HepG2 (cell line): ENCODE results near the gene PDXDC1. TPM values are rescaled to one million over a fixed set of nuclear protein-coding genes. Genes with fewer than 3 reads are reported as not detected.

Source experiments
- BRCA1 ChIP-seq: sonication (generic); formaldehyde crosslinking; IDR thresholded peaks from 2 replicates; pipeline ENCODE4 v1.4.0; 2020; ENCODE audit warnings: missing genetic modification reagents
- ETV5 ChIP-seq: IDR thresholded peaks from 2 replicates; pipeline ENCODE4 v1.6.1; 2018; ENCODE audit warnings: missing biosample characterization, missing genetic modification reagents, inconsistent platforms, borderline replicate concordance
- HMGA1 ChIP-seq: sonication (generic); formaldehyde crosslinking; conservative IDR thresholded peaks from 2 replicates; pipeline ENCODE4 v1.4.0; 2020; ENCODE audit warnings: missing genetic modification reagents
- HOXA5 ChIP-seq: sonication (generic); formaldehyde crosslinking; IDR thresholded peaks from 2 replicates; pipeline ENCODE4 v1.4.0; 2020; ENCODE audit warnings: missing genetic modification reagents
- KAT8 ChIP-seq: IDR thresholded peaks from 2 replicates; pipeline ENCODE4 v1.6.1; 2016; ENCODE audit warnings: missing genetic modification reagents, missing compliant biosample characterization
- MEIS2 ChIP-seq: sonication (generic); formaldehyde crosslinking; IDR thresholded peaks from 2 replicates; pipeline ENCODE4 v1.9.0; 2021; ENCODE audit warnings: mild to moderate bottlenecking, missing genetic modification reagents
- NR2F2 ChIP-seq: IDR thresholded peaks from 2 replicates; pipeline ENCODE4 v1.6.1; 2012; ENCODE audit warnings: low read depth, inconsistent platforms, borderline replicate concordance
- PTBP1 ChIP-seq: fragments of 200-400 bp; formaldehyde crosslinking; IDR thresholded peaks from 2 replicates; pipeline ENCODE4 v1.6.1; 2018; ENCODE audit warnings: low read length, low read depth; ENCODE audit not compliant: poor library complexity, severe bottlenecking
- RAD51 ChIP-seq: fragments of 450-650 bp; IDR thresholded peaks from 2 replicates; pipeline ENCODE4 v1.6.1; 2016; ENCODE audit warnings: borderline replicate concordance
- SRY ChIP-seq: sonication (generic); formaldehyde crosslinking; IDR thresholded peaks from 2 replicates; pipeline ENCODE4 v1.8.0; 2022; ENCODE audit warnings: mild to moderate bottlenecking, missing genetic modification reagents
- WIZ ChIP-seq: sonication (generic); formaldehyde crosslinking; IDR thresholded peaks from 2 replicates; pipeline ENCODE4 v1.5.1; 2020; ENCODE audit warnings: mild to moderate bottlenecking, missing genetic modification reagents
- ZBTB7A ChIP-seq: sonication (generic); formaldehyde crosslinking; IDR thresholded peaks from 2 replicates; pipeline ENCODE4 v1.8.0; 2022; ENCODE audit warnings: mild to moderate bottlenecking, missing genetic modification reagents
- ZFP36 ChIP-seq: fragments of 150-350 bp; IDR thresholded peaks from 2 replicates; pipeline ENCODE4 v1.6.1; 2018; ENCODE audit warnings: borderline replicate concordance, low read length, low read depth; ENCODE audit not compliant: partially characterized antibody
- ZNF256 ChIP-seq: sonication (generic); formaldehyde crosslinking; conservative IDR thresholded peaks from 2 replicates; pipeline ENCODE4 v1.4.0; 2020; ENCODE audit warnings: missing genetic modification reagents
- ZNF30 ChIP-seq: sonication (generic); formaldehyde crosslinking; IDR thresholded peaks from 2 replicates; pipeline ENCODE4 v1.5.0; 2020; ENCODE audit warnings: mild to moderate bottlenecking, missing genetic modification reagents
- ZNF543 ChIP-seq: sonication (generic); formaldehyde crosslinking; IDR thresholded peaks from 2 replicates; pipeline ENCODE4 v1.4.0; 2020; ENCODE audit warnings: mild to moderate bottlenecking, missing genetic modification reagents
- ZNF670 ChIP-seq: sonication (generic); formaldehyde crosslinking; IDR thresholded peaks from 2 replicates; pipeline ENCODE4 v1.8.0; 2022; ENCODE audit warnings: mild to moderate bottlenecking, missing genetic modification reagents, borderline replicate concordance
- polyA plus RNA-seq, 8 experiments: library from polyadenylated mRNA; depleted of rRNA in 3 of 8; stranded (reverse) in 7 of 8; unstranded in 1 of 8; fragments of >200 nt; fragmentation: Illumina TruSeq in 4 of 8; extraction: Trizol in 4 of 8; gene quantifications; 2 replicates each; pipeline versions ENCODE4 v1.2.1 to v1.2.3, GENCODE V29; 2011 to 2016; ENCODE audit warnings: low read depth in 4 of 8, missing spikeins in 1 of 8, mixed read lengths in 1 of 8; ENCODE audit not compliant: insufficient read depth in 1 of 8
- total RNA-seq, 5 experiments: library from RNA; depleted of rRNA; stranded (reverse); fragments of >200 nt; fragmentation: Illumina TruSeq; extraction: Trizol; gene quantifications; 2 replicates each; pipeline ENCODE4 v1.2.3, GENCODE V29; 2016; ENCODE audit warnings: low read depth in 1 of 5
- TF ChIP-seq, protein P1 (sequence below): sonication (generic); formaldehyde crosslinking; IDR thresholded peaks from 2 replicates; pipeline ENCODE4 v1.4.0; 2020; ENCODE audit warnings: mild to moderate bottlenecking, low read depth, missing genetic modification reagents
- TF ChIP-seq, protein P2 (sequence below): sonication (generic); formaldehyde crosslinking; IDR thresholded peaks from 2 replicates; pipeline ENCODE4 v1.4.0; 2020; ENCODE audit warnings: missing genetic modification reagents, borderline replicate concordance
- TF ChIP-seq, protein P3 (sequence below): sonication (generic); formaldehyde crosslinking; IDR thresholded peaks from 2 replicates; pipeline ENCODE4 v1.8.0; 2023; ENCODE audit warnings: mild to moderate bottlenecking, missing genetic modification reagents
- TF ChIP-seq, protein P4 (sequence below): IDR thresholded peaks from 2 replicates; pipeline ENCODE4 v1.6.1; 2016; ENCODE audit warnings: missing compliant biosample characterization, missing genetic modification reagents, borderline replicate concordance
- TF ChIP-seq, protein P5 (sequence below): sonication (generic); formaldehyde crosslinking; IDR thresholded peaks from 2 replicates; pipeline ENCODE4 v1.5.1; 2020; ENCODE audit warnings: mild to moderate bottlenecking, missing genetic modification reagents, borderline replicate concordance

PDXDC1 gene
- total and polyA plus RNA-seq, 2 of the 13 experiments (the other 11 are each of a cell fraction or from before 2014, with no cell fraction given): 133 to 169 TPM

DNA sequence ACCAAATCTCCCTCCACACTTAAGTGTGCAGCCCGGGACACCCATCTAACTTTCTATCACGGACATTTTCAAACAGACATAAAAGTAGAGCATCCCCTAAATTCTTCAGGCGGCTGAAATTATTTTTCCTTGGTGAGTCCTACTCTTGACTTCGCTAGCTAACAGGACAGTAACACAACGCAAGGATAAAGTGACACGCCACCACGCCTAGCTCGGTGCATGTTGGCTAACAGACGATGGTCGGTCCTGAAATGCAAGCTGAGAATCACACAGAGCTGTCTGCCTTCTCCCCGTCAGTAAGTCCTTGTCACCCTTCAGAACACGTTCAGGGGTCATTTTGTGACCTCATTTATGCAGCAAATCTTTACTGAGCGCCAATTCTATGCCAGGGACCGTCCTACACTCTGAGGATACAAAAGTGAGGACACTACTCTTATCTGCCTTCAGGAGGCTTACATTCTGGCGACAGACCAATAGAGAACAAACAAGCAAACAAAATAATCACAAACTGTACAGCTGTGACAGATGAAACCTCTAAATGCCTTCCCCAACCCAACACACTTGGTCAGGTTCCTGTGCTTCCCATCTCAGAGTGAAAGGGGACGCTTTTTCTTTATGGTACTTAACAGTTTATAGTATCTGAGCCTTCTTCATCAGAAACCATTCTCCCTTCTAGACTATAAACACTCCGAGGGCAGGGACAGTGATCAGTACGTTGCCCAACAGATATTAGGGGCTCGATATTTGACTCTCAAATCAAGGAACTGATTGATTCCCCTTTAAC is 79.7 kb downstream of the PDXDC1 start (continued):
- TF ChIP-seq, protein P1, sequence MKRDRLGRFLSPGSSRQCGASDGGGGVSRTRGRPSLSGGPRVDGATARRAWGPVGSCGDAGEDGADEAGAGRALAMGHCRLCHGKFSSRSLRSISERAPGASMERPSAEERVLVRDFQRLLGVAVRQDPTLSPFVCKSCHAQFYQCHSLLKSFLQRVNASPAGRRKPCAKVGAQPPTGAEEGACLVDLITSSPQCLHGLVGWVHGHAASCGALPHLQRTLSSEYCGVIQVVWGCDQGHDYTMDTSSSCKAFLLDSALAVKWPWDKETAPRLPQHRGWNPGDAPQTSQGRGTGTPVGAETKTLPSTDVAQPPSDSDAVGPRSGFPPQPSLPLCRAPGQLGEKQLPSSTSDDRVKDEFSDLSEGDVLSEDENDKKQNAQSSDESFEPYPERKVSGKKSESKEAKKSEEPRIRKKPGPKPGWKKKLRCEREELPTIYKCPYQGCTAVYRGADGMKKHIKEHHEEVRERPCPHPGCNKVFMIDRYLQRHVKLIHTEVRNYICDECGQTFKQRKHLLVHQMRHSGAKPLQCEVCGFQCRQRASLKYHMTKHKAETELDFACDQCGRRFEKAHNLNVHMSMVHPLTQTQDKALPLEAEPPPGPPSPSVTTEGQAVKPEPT: no peak
- 0 out of 2 replicates have a peak, but pooled peaks have one; percentile 30 for TF ChIP-seq BRCA1 (CRISPR knock-in tag)
- 0 out of 2 replicates have a peak, but pooled peaks have one; percentile 29 for TF ChIP-seq HOXA5 (CRISPR knock-in tag)
- TF ChIP-seq ZNF543 (CRISPR knock-in tag): no peak
- no peak for TF ChIP-seq MEIS2
- TF ChIP-seq ZBTB7A (CRISPR knock-in tag): no peak
- TF ChIP-seq WIZ (CRISPR knock-in tag): no peak
- TF ChIP-seq RAD51: no peak
- no peak for TF ChIP-seq ZFP36
- TF ChIP-seq KAT8 (CRISPR knock-in tag): no peak
- TF ChIP-seq, protein P2, sequence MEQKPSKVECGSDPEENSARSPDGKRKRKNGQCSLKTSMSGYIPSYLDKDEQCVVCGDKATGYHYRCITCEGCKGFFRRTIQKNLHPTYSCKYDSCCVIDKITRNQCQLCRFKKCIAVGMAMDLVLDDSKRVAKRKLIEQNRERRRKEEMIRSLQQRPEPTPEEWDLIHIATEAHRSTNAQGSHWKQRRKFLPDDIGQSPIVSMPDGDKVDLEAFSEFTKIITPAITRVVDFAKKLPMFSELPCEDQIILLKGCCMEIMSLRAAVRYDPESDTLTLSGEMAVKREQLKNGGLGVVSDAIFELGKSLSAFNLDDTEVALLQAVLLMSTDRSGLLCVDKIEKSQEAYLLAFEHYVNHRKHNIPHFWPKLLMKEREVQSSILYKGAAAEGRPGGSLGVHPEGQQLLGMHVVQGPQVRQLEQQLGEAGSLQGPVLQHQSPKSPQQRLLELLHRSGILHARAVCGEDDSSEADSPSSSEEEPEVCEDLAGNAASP (CRISPR knock-in tag): no peak
- TF ChIP-seq SRY (CRISPR knock-in tag): 0 out of 2 replicates have a peak, but pooled peaks have one; percentile 12
- no peak for TF ChIP-seq ZNF256 (CRISPR knock-in tag)
- TF ChIP-seq ZNF670 (CRISPR knock-in tag): no peak; the same call in 1 of the 2 replicates
- TF ChIP-seq, protein P3, sequence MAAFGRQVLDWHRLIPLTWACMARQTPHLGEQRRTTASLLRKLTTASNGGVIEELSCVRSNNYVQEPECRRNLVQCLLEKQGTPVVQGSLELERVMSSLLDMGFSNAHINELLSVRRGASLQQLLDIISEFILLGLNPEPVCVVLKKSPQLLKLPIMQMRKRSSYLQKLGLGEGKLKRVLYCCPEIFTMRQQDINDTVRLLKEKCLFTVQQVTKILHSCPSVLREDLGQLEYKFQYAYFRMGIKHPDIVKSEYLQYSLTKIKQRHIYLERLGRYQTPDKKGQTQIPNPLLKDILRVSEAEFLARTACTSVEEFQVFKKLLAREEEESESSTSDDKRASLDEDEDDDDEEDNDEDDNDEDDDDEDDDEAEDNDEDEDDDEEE: no peak
- no peak for TF ChIP-seq NR2F2
- no peak for TF ChIP-seq ETV5 (CRISPR knock-in tag)
- TF ChIP-seq ZNF30: no peak
- TF ChIP-seq, protein P4, sequence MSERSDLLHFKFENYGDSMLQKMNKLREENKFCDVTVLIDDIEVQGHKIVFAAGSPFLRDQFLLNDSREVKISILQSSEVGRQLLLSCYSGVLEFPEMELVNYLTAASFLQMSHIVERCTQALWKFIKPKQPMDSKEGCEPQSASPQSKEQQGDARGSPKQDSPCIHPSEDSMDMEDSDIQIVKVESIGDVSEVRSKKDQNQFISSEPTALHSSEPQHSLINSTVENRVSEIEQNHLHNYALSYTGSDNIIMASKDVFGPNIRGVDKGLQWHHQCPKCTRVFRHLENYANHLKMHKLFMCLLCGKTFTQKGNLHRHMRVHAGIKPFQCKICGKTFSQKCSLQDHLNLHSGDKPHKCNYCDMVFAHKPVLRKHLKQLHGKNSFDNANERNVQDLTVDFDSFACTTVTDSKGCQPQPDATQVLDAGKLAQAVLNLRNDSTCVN (CRISPR knock-in tag): peak; percentile 30; the same call in 1 of the 2 replicates
- no peak for TF ChIP-seq PTBP1
- no peak for TF ChIP-seq HMGA1 (CRISPR knock-in tag)
- TF ChIP-seq, protein P5, sequence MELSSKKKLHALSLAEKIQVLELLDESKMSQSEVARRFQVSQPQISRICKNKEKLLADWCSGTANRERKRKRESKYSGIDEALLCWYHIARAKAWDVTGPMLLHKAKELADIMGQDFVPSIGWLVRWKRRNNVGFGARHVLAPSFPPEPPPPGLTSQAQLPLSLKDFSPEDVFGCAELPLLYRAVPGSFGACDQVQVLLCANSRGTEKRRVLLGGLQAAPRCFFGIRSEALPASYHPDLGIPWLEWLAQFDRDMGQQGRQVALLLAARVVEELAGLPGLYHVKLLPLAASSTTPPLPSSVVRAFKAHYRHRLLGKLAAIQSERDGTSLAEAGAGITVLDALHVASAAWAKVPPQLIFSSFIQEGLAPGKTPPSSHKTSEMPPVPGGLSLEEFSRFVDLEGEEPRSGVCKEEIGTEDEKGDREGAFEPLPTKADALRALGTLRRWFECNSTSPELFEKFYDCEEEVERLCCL: no peak
